ENCODE results near the gene FAM47E. TPM values are rescaled to one million over a fixed set of nuclear protein-coding genes. Genes with fewer than 3 reads are reported as not detected.

Gene FAM47E
- total RNA-seq, 1 donor from 2014 or later = 7.0 TPM

- peaks cover 1% of the 10 kb centered on the region for H3K36me3 Mint-ChIP-seq
- H3K4me1 ChIP-seq = no peaks in the 10 kb centered on the region
- no peak overlapping the region for H3K4me2 ChIP-seq
- no peaks in the 10 kb centered on the region for H3K9me3 Mint-ChIP-seq
- no peak overlapping the region for H3K27ac ChIP-seq
- H3K4me3 ChIP-seq = no peak overlapping the region
- H4K20me1 ChIP-seq (ENCODE audit: low read depth) = no peaks in the 10 kb centered on the region
- no peak for TF ChIP-seq EZH2 (IDR thresholded peaks at IDR 0.05)
- no peak for TF ChIP-seq CTCF (IDR thresholded peaks at IDR 0.05)
- no peak for TF ChIP-seq EZH2phosphoT487 (IDR thresholded peaks at IDR 0.05)
- H3K9me3 ChIP-seq (ENCODE audit: low read depth) = no peaks in the 10 kb centered on the region
- H3K27me3 ChIP-seq = peaks cover 41% of the 10 kb centered on the region
- H3K27ac Mint-ChIP-seq = no peak overlapping the region
- no peak overlapping the region for H3K4me3 Mint-ChIP-seq
- H3K9ac ChIP-seq = no peak overlapping the region
- no peaks in the 10 kb centered on the region for H3K36me3 ChIP-seq
- H3K4me1 Mint-ChIP-seq = peaks cover 13% of the 10 kb centered on the region
- H2AFZ ChIP-seq (replicated peaks) = no peak overlapping the region
- DNase-seq (ENCODE audit: low spot score) = no peak
- H3K79me2 ChIP-seq (ENCODE audit: low read depth) = no peaks in the 10 kb centered on the region
- H3F3A ChIP-seq (ENCODE audit: low read depth) = peaks cover 4% of the 10 kb centered on the region
- peaks cover 14% of the 10 kb centered on the region for H3K27me3 Mint-ChIP-seq (ENCODE audit: insufficient read depth, low read depth)
These were observed 2.0 kb downstream of the FAM47E start for GRCh38 chr4:76253511-76253910.

- peaks cover 3% of the 10 kb centered on the region for H3F3A ChIP-seq (ENCODE audit: low read depth)
- H3K4me3 Mint-ChIP-seq = no peak overlapping the region
These were observed 4.5 kb downstream of the FAM47E start for GRCh38 chr4:76256032-76256431.

GRCh38 chr4:76256968-76257367, 5.4 kb downstream of the FAM47E start:
- H3K27ac Mint-ChIP-seq = no peak overlapping the region
- peaks cover 2% of the 10 kb centered on the region for H3K9me3 Mint-ChIP-seq
- no peak for TF ChIP-seq EZH2phosphoT487 (IDR thresholded peaks at IDR 0.05)
- TF ChIP-seq CTCF (IDR thresholded peaks at IDR 0.05) = no peak
- TF ChIP-seq EZH2 (IDR thresholded peaks at IDR 0.05) = no peak
- Histone ChIP-seq H3F3A (ENCODE audit: low read depth) (no peaks in the 10 kb centered on the region), H4K20me1 (ENCODE audit: low read depth) (no peaks in the 10 kb centered on the region), H3K4me2 (no peak overlapping the region), H3K4me3 (no peak overlapping the region), H3K79me2 (ENCODE audit: low read depth) (no peaks in the 10 kb centered on the region), H3K4me1 (no peaks in the 10 kb centered on the region), H3K9me3 (ENCODE audit: low read depth) (no peaks in the 10 kb centered on the region), H3K27me3 (peaks cover 15% of the 10 kb centered on the region), H3K9ac (no peak overlapping the region), H3K27ac (no peak overlapping the region), H2AFZ (replicated peaks) (no peak overlapping the region), H3K36me3 (no peaks in the 10 kb centered on the region)
- H3K27me3 Mint-ChIP-seq (ENCODE audit: insufficient read depth, low read depth) = peaks cover 5% of the 10 kb centered on the region
- no peak overlapping the region for H3K4me3 Mint-ChIP-seq
- peaks cover 4% of the 10 kb centered on the region for H3K36me3 Mint-ChIP-seq
- no peak for DNase-seq (ENCODE audit: low spot score)
- H3K4me1 Mint-ChIP-seq = peaks cover 5% of the 10 kb centered on the region

More at GRCh38 chr4:76256032-76256431, 4.5 kb downstream of the FAM47E start:
- no peak overlapping the region for H3K27ac Mint-ChIP-seq
- no peak overlapping the region for H2AFZ ChIP-seq (replicated peaks)
- H3K27me3 ChIP-seq = peaks cover 20% of the 10 kb centered on the region
- peaks cover 2% of the 10 kb centered on the region for H3K9me3 Mint-ChIP-seq
- no peak overlapping the region for H3K27ac ChIP-seq
- H3K4me2 ChIP-seq = no peak overlapping the region
- H3K9me3 ChIP-seq (ENCODE audit: low read depth) = no peaks in the 10 kb centered on the region
- H3K36me3 ChIP-seq = no peaks in the 10 kb centered on the region
- no peaks in the 10 kb centered on the region for H3K79me2 ChIP-seq (ENCODE audit: low read depth)
- peaks cover 8% of the 10 kb centered on the region for H3K27me3 Mint-ChIP-seq (ENCODE audit: insufficient read depth, low read depth)
- no peak overlapping the region for H3K9ac ChIP-seq
- H3K4me1 Mint-ChIP-seq = peaks cover 9% of the 10 kb centered on the region
- no peaks in the 10 kb centered on the region for H3K4me1 ChIP-seq
- no peak for DNase-seq (ENCODE audit: low spot score)
- no peak for TF ChIP-seq EZH2 (IDR thresholded peaks at IDR 0.05)
- TF ChIP-seq EZH2phosphoT487 (IDR thresholded peaks at IDR 0.05) = no peak
- no peak for TF ChIP-seq CTCF (IDR thresholded peaks at IDR 0.05)
- H4K20me1 ChIP-seq (ENCODE audit: low read depth) = no peaks in the 10 kb centered on the region
- peaks cover 4% of the 10 kb centered on the region for H3K36me3 Mint-ChIP-seq
- H3K4me3 ChIP-seq = no peak overlapping the region
